Stimulated activated CD4-positive, alpha-beta T cell treated with anti-CD3 and anti-CD28 coated beads, Interleukin-4, amount 100 ng/mL, for 48 hours (primary cell): ENCODE results near the gene MAP4K2.

Experiments
- DNase-seq, 2 donors: peaks; one replicate each; pipeline ENCODE4 v3.0.0-alpha.2; 2020; ENCODE audit warnings: low read depth in 2 of 2

MAP4K2 gene

GRCh38 chr11:64792482-64792881 lies 10.5 kb downstream of the MAP4K2 start:
- DNase-seq: no peak

- no peak for DNase-seq
Measured at GRCh38 chr11:64791781-64792291, 11.2 kb downstream of the MAP4K2 start.

- DNase-seq: no peak
Measured at GRCh38 chr11:64790205-64791095, 12.6 kb downstream of the MAP4K2 start.

GRCh38 chr11:64789331-64790204 lies 13.4 kb downstream of the MAP4K2 start:
- no peak for DNase-seq

GRCh38 chr11:64788321-64789215 lies 14.4 kb downstream of the MAP4K2 start:
- no peak for DNase-seq

- DNase-seq: peak; percentile 40 to 55
Measured at GRCh38 chr11:64787526-64788320, 15.3 kb downstream of the MAP4K2 start.

GRCh38 chr11:64786308-64786707 lies 16.7 kb downstream of the MAP4K2 start:
- DNase-seq: no peak

GRCh38 chr11:64784813-64785581 lies 18.0 kb downstream of the MAP4K2 start:
- no peak for DNase-seq

GRCh38 chr11:64778473-64779298 lies 24.3 kb downstream of the MAP4K2 start, which contains the start of gene SF1:
SF1 (minus strand) TSS chr11:64778542; CDS start chr11:64778392, 150 bp downstream.
- peak; percentile 96 to 98 for DNase-seq

- DNase-seq: no peak
Measured at GRCh38 chr11:64778223-64778472, 24.9 kb downstream of the MAP4K2 start.

- DNase-seq: peak; percentile 73 to 76
Measured at GRCh38 chr11:64777449-64778222, 25.4 kb downstream of the MAP4K2 start.

- DNase-seq: no peak
Measured at GRCh38 chr11:64776875-64777274, 26.1 kb downstream of the MAP4K2 start.

- no peak for DNase-seq
Measured at GRCh38 chr11:64776425-64776824, 26.6 kb downstream of the MAP4K2 start.

- no peak for DNase-seq
Measured at GRCh38 chr11:64774144-64774543, 28.9 kb downstream of the MAP4K2 start.

GRCh38 chr11:64772303-64773018 lies 30.6 kb downstream of the MAP4K2 start:
- no peak for DNase-seq

- DNase-seq: no peak
Measured at GRCh38 chr11:64771861-64772260, 31.2 kb downstream of the MAP4K2 start.

GRCh38 chr11:64770120-64770519 lies 32.9 kb downstream of the MAP4K2 start:
- DNase-seq: no peak

- no peak for DNase-seq
Measured at GRCh38 chr11:64769283-64769682, 33.7 kb downstream of the MAP4K2 start.
